HUES6 (cell line): ENCODE measurements around the gene DARS1.

Experiments used
- H3K27ac ChIP-seq: 2 replicates; pipeline ENCODE4 v1.7.0; 2013; ENCODE audit warnings: low read depth, mild to moderate bottlenecking, low read length, inconsistent platforms
- H3K27me3 ChIP-seq: 2 replicates; pipeline ENCODE4 v1.6.1; 2013; ENCODE audit warnings: low read length; ENCODE audit not compliant: control insufficient read depth, insufficient read depth
- H3K36me3 ChIP-seq: 2 replicates; pipeline ENCODE4 v1.6.1; 2013; ENCODE audit warnings: low read length; ENCODE audit not compliant: control insufficient read depth, insufficient read depth
- H3K4me1 ChIP-seq: 2 replicates; pipeline ENCODE4 v1.6.1; 2013; ENCODE audit warnings: low read length; ENCODE audit not compliant: control insufficient read depth, insufficient read depth
- H3K4me3 ChIP-seq: 2 replicates; pipeline ENCODE4 v1.5.1; 2013; ENCODE audit warnings: low read depth, low read length
- H3K9ac ChIP-seq: one replicate; pipeline ENCODE4 v1.6.1; 2013; ENCODE audit warnings: mild to moderate bottlenecking, low read length
- H3K9me3 ChIP-seq: 2 replicates; pipeline ENCODE4 v1.6.1; 2013; ENCODE audit warnings: low read depth, low read length; ENCODE audit not compliant: control insufficient read depth, insufficient read depth

Gene DARS1

GRCh38 chr2:135945526-135945925 is 39.9 kb downstream of the DARS1 start:
- Histone ChIP-seq H3K4me1 (no peaks in the 10 kb centered on the region), H3K9me3 (no peaks in the 10 kb centered on the region; the same call in 1 of the 2 replicates), H3K27me3 (no peaks in the 10 kb centered on the region), H3K9ac (no peak overlapping the region), H3K4me3 (no peak overlapping the region), H3K27ac (no peak overlapping the region), H3K36me3 (peaks cover 10% of the 10 kb centered on the region)

GRCh38 chr2:135944625-135945024 is 40.8 kb downstream of the DARS1 start:
- H3K27ac ChIP-seq, result no peak overlapping the region
- no peak overlapping the region for H3K4me3 ChIP-seq
- H3K9ac ChIP-seq, result no peak overlapping the region
- no peaks in the 10 kb centered on the region for H3K27me3 ChIP-seq
- peaks cover 10% of the 10 kb centered on the region for H3K36me3 ChIP-seq
- no peaks in the 10 kb centered on the region; the same call in 1 of the 2 replicates for H3K9me3 ChIP-seq
- H3K4me1 ChIP-seq, result no peaks in the 10 kb centered on the region

- peaks cover 10% of the 10 kb centered on the region for H3K36me3 ChIP-seq
- H3K4me3 ChIP-seq, result no peak overlapping the region
- no peaks in the 10 kb centered on the region; the same call in 1 of the 2 replicates for H3K9me3 ChIP-seq
Measured at GRCh38 chr2:135942936-135943688, 42.3 kb downstream of the DARS1 start.

GRCh38 chr2:135936524-135936923 is 48.9 kb downstream of the DARS1 start:
- no peak overlapping the region for H3K9ac ChIP-seq
- no peaks in the 10 kb centered on the region for H3K4me1 ChIP-seq
- no peaks in the 10 kb centered on the region for H3K9me3 ChIP-seq
- no peak overlapping the region for H3K27ac ChIP-seq
- H3K36me3 ChIP-seq, result peaks cover 16% of the 10 kb centered on the region
- no peaks in the 10 kb centered on the region for H3K27me3 ChIP-seq
- no peak overlapping the region for H3K4me3 ChIP-seq

More at GRCh38 chr2:135942936-135943688, 42.3 kb downstream of the DARS1 start:
- Histone ChIP-seq H3K27ac (no peak overlapping the region), H3K9ac (no peak overlapping the region), H3K27me3 (no peaks in the 10 kb centered on the region), H3K4me1 (no peaks in the 10 kb centered on the region)

GRCh38 chr2:135935914-135936313 is 49.5 kb downstream of the DARS1 start:
- no peaks in the 10 kb centered on the region for H3K27me3 ChIP-seq
- H3K4me1 ChIP-seq, result no peaks in the 10 kb centered on the region
- H3K9ac ChIP-seq, result no peak overlapping the region
- no peak overlapping the region for H3K27ac ChIP-seq
- H3K36me3 ChIP-seq, result peaks cover 21% of the 10 kb centered on the region
- no peaks in the 10 kb centered on the region for H3K9me3 ChIP-seq
- H3K4me3 ChIP-seq, result no peak overlapping the region

GRCh38 chr2:135931776-135932443 is 53.5 kb downstream of the DARS1 start:
- H3K36me3 ChIP-seq, result peaks cover 38% of the 10 kb centered on the region
- H3K9me3 ChIP-seq, result no peaks in the 10 kb centered on the region
- no peaks in the 10 kb centered on the region for H3K27me3 ChIP-seq
- H3K4me1 ChIP-seq, result no peaks in the 10 kb centered on the region
- H3K9ac ChIP-seq, result no peak overlapping the region
- no peak overlapping the region for H3K4me3 ChIP-seq
- H3K27ac ChIP-seq, result no peak overlapping the region

- no peak overlapping the region for H3K27ac ChIP-seq
- no peaks in the 10 kb centered on the region for H3K9me3 ChIP-seq
- H3K9ac ChIP-seq, result no peak overlapping the region
- no peak overlapping the region for H3K4me3 ChIP-seq
- no peaks in the 10 kb centered on the region for H3K4me1 ChIP-seq
- peaks cover 35% of the 10 kb centered on the region for H3K36me3 ChIP-seq
- no peaks in the 10 kb centered on the region for H3K27me3 ChIP-seq
Measured at GRCh38 chr2:135926605-135927004, 58.8 kb downstream of the DARS1 start.

- Histone ChIP-seq H3K9ac (no peak overlapping the region), H3K27me3 (no peaks in the 10 kb centered on the region), H3K4me1 (no peaks in the 10 kb centered on the region), H3K27ac (no peak overlapping the region), H3K9me3 (no peaks in the 10 kb centered on the region), H3K36me3 (peaks cover 29% of the 10 kb centered on the region), H3K4me3 (no peak overlapping the region)
Measured at GRCh38 chr2:135925571-135925970, 59.9 kb downstream of the DARS1 start.

GRCh38 chr2:135916207-135916606 is 69.2 kb downstream of the DARS1 start:
- Histone ChIP-seq H3K27me3 (no peaks in the 10 kb centered on the region), H3K4me3 (no peak overlapping the region), H3K4me1 (no peaks in the 10 kb centered on the region), H3K27ac (no peak overlapping the region), H3K9me3 (no peaks in the 10 kb centered on the region), H3K9ac (no peak overlapping the region), H3K36me3 (peaks cover 15% of the 10 kb centered on the region)

GRCh38 chr2:135914485-135914884 is 70.9 kb downstream of the DARS1 start:
- H3K9me3 ChIP-seq, result no peaks in the 10 kb centered on the region
- no peak overlapping the region for H3K27ac ChIP-seq
- H3K4me3 ChIP-seq, result no peak overlapping the region
- no peak overlapping the region for H3K9ac ChIP-seq
- peaks cover 20% of the 10 kb centered on the region for H3K36me3 ChIP-seq
- no peaks in the 10 kb centered on the region for H3K27me3 ChIP-seq
- no peaks in the 10 kb centered on the region; the same call in 1 of the 2 replicates for H3K4me1 ChIP-seq

- H3K9ac ChIP-seq, result no peak overlapping the region
- no peaks in the 10 kb centered on the region; the same call in 1 of the 2 replicates for H3K4me1 ChIP-seq
- no peaks in the 10 kb centered on the region for H3K27me3 ChIP-seq
- no peak overlapping the region for H3K27ac ChIP-seq
- no peaks in the 10 kb centered on the region for H3K9me3 ChIP-seq
- no peak overlapping the region for H3K4me3 ChIP-seq
- peaks cover 24% of the 10 kb centered on the region for H3K36me3 ChIP-seq
Measured at GRCh38 chr2:135913727-135914365, 71.6 kb downstream of the DARS1 start.
